ENCODE measurements around the gene CERS6. TPM values are rescaled to one million over a fixed set of nuclear protein-coding genes. Genes with fewer than 3 reads are reported as not detected.
"Not testable (repeated sequence)": the region's sequence is repeated elsewhere in the genome, so short reads cannot be mapped to it uniquely, and the experiment has no call there.

Gene CERS6
- total RNA-seq, 1 experiment from 2014 or later, result 8.3 TPM

GRCh38 chr2:168654705-168655104, 198.6 kb downstream of the CERS6 start:
- TF ChIP-seq CTCF (conservative IDR thresholded peaks at IDR 0.05) (no peak), EZH2 (IDR thresholded peaks at IDR 0.05; ENCODE audit: low read depth) (no peak)
- ChIA-PET POLR2A (ENCODE audit: unreplicated experiment) (no interaction called here), CTCF (no interaction called here)
- H3K4me1 ChIP-seq (replicated peaks; ENCODE audit: insufficient read depth), result no peaks in the 10 kb centered on the region
- no peaks in the 10 kb centered on the region for H3K9me3 ChIP-seq (ENCODE audit: insufficient read depth, low read depth)
- no peaks in the 10 kb centered on the region for H3K79me2 ChIP-seq (ENCODE audit: low read depth)
- no peak overlapping the region for H3K27ac ChIP-seq
- H3K36me3 ChIP-seq (ENCODE audit: low read depth), result no peaks in the 10 kb centered on the region
- H3K27me3 ChIP-seq (ENCODE audit: insufficient read depth, low read depth), result no peaks in the 10 kb centered on the region
- DNase-seq, result no peak
- H3F3A ChIP-seq (ENCODE audit: insufficient read depth, low read depth), result no peaks in the 10 kb centered on the region
- H4K20me1 ChIP-seq (ENCODE audit: insufficient read depth), result no peaks in the 10 kb centered on the region
- no peaks in the 10 kb centered on the region for H3K9me2 ChIP-seq (ENCODE audit: insufficient read depth)
- no peak overlapping the region for H2AFZ ChIP-seq
- no peak overlapping the region for H3K4me2 ChIP-seq
- intact Hi-C loops (cut with micrococcal nuclease; ENCODE audit: unreplicated experiment), result no loop called here
- BruUV-seq (replicated peaks), result no TSS peak
- H3K4me3 ChIP-seq, result no peak overlapping the region

- no peaks in the 10 kb centered on the region for H3K36me3 ChIP-seq (ENCODE audit: low read depth)
Observed at GRCh38 chr2:168655207-168655606, 199.1 kb downstream of the CERS6 start.

GRCh38 chr2:168657378-168657777, 201.3 kb downstream of the CERS6 start:
- H3K4me1 ChIP-seq (replicated peaks; ENCODE audit: insufficient read depth); DNase-seq; intact Hi-C loops (cut with micrococcal nuclease; ENCODE audit: unreplicated experiment); H3K9me2 ChIP-seq (ENCODE audit: insufficient read depth); H3K27me3 ChIP-seq (ENCODE audit: insufficient read depth, low read depth); H3K4me3 ChIP-seq; H3F3A ChIP-seq (ENCODE audit: insufficient read depth, low read depth); POLR2A ChIA-PET (ENCODE audit: unreplicated experiment); H4K20me1 ChIP-seq (ENCODE audit: insufficient read depth); CTCF ChIA-PET; H2AFZ ChIP-seq; H3K27ac ChIP-seq; BruUV-seq (replicated peaks); H3K79me2 ChIP-seq (ENCODE audit: low read depth); H3K36me3 ChIP-seq (ENCODE audit: low read depth); H3K4me2 ChIP-seq; H3K9me3 ChIP-seq (ENCODE audit: insufficient read depth, low read depth): not testable (repeated sequence)

More at GRCh38 chr2:168655207-168655606, 199.1 kb downstream of the CERS6 start:
- ChIA-PET CTCF (no interaction called here), POLR2A (ENCODE audit: unreplicated experiment) (no interaction called here)
- Histone ChIP-seq H3K27me3 (ENCODE audit: insufficient read depth, low read depth) (no peaks in the 10 kb centered on the region), H2AFZ (no peak overlapping the region), H3K9me3 (ENCODE audit: insufficient read depth, low read depth) (no peaks in the 10 kb centered on the region), H3K9me2 (ENCODE audit: insufficient read depth) (no peaks in the 10 kb centered on the region), H3K4me3 (no peak overlapping the region), H3K4me2 (no peak overlapping the region), H3K79me2 (ENCODE audit: low read depth) (no peaks in the 10 kb centered on the region), H4K20me1 (ENCODE audit: insufficient read depth) (no peaks in the 10 kb centered on the region), H3K27ac (no peak overlapping the region), H3K4me1 (replicated peaks; ENCODE audit: insufficient read depth) (no peaks in the 10 kb centered on the region), H3F3A (ENCODE audit: insufficient read depth, low read depth) (no peaks in the 10 kb centered on the region)
- intact Hi-C loops (cut with micrococcal nuclease; ENCODE audit: unreplicated experiment), result no loop called here
- BruUV-seq (replicated peaks), result no TSS peak
- no peak for DNase-seq
- TF ChIP-seq EZH2 (IDR thresholded peaks at IDR 0.05; ENCODE audit: low read depth) (no peak), CTCF (conservative IDR thresholded peaks at IDR 0.05) (no peak)

- ChIA-PET POLR2A (ENCODE audit: unreplicated experiment) (no interaction called here), CTCF (no interaction called here)
- intact Hi-C loops (cut with micrococcal nuclease; ENCODE audit: unreplicated experiment), result no loop called here
- H3K27me3 ChIP-seq (ENCODE audit: insufficient read depth, low read depth), result no peaks in the 10 kb centered on the region
- TF ChIP-seq EZH2 (IDR thresholded peaks at IDR 0.05; ENCODE audit: low read depth), result no peak
- TF ChIP-seq CTCF (conservative IDR thresholded peaks at IDR 0.05), result no peak
- BruUV-seq (replicated peaks), result no TSS peak
- H3K36me3 ChIP-seq (ENCODE audit: low read depth), result no peaks in the 10 kb centered on the region
- H3K4me3 ChIP-seq, result no peak overlapping the region
- no peaks in the 10 kb centered on the region for H3K79me2 ChIP-seq (ENCODE audit: low read depth)
- no peaks in the 10 kb centered on the region for H3K9me3 ChIP-seq (ENCODE audit: insufficient read depth, low read depth)
- DNase-seq, result no peak
- H3K27ac ChIP-seq, result no peak overlapping the region
- H2AFZ ChIP-seq, result no peak overlapping the region
- no peaks in the 10 kb centered on the region for H3K9me2 ChIP-seq (ENCODE audit: insufficient read depth)
- H3F3A ChIP-seq (ENCODE audit: insufficient read depth, low read depth), result no peaks in the 10 kb centered on the region
- no peaks in the 10 kb centered on the region for H4K20me1 ChIP-seq (ENCODE audit: insufficient read depth)
- H3K4me2 ChIP-seq, result no peak overlapping the region
- H3K4me1 ChIP-seq (replicated peaks; ENCODE audit: insufficient read depth), result no peaks in the 10 kb centered on the region
Observed at GRCh38 chr2:168658706-168659105, 202.6 kb downstream of the CERS6 start.
